Calu3 (cell line): Measurements from ENCODE around the gene PLXNA1. TPM values are rescaled to one million over a fixed set of nuclear protein-coding genes. Genes with fewer than 3 reads are reported as not detected.

Source experiments
- BruUV-seq: library from RNA; stranded (reverse); fragments of 400-500 nt; replicated peaks from 2 replicates; lab custom pipeline; 2021; lab: Mats Ljungman, UMichigan
- CTCF ChIA-PET: fragments of 300-600 bp; sonication (Branson Sonifier 250); formaldehyde crosslinking; loops from one replicate; lab custom pipeline; 2022; ENCODE audit warnings: antibody characterized with exemption; lab: Charles Lee
- DNase-seq: peaks from one replicate; pipeline ENCODE4 v3.0.0; 2022
- H3K27ac Mint-ChIP-seq: one replicate; pipeline ENCODE4 v1.8.0; 2022; ENCODE audit warnings: mixed read lengths; ENCODE audit not compliant: unreplicated experiment
- H3K27me3 Mint-ChIP-seq: one replicate; pipeline ENCODE4 v1.8.0; 2022; ENCODE audit warnings: mixed read lengths; ENCODE audit not compliant: unreplicated experiment
- H3K36me3 Mint-ChIP-seq: one replicate; pipeline ENCODE4 v1.8.0; 2022; ENCODE audit warnings: mild to moderate bottlenecking, moderate library complexity, mixed read lengths; ENCODE audit not compliant: insufficient read depth, unreplicated experiment
- H3K4me1 Mint-ChIP-seq: one replicate; pipeline ENCODE4 v1.8.0; 2022; ENCODE audit warnings: mild to moderate bottlenecking, low read depth, mixed read lengths; ENCODE audit not compliant: unreplicated experiment
- H3K4me3 Mint-ChIP-seq: one replicate; pipeline ENCODE4 v1.8.0; 2022; ENCODE audit warnings: mild to moderate bottlenecking, low read depth, moderate library complexity, mixed read lengths; ENCODE audit not compliant: unreplicated experiment
- H3K9me3 Mint-ChIP-seq: one replicate; pipeline ENCODE4 v1.8.0; 2022; ENCODE audit warnings: low read depth, mixed read lengths; ENCODE audit not compliant: unreplicated experiment
- intact Hi-C: fragments of 100-400 bp; cut with micrococcal nuclease; formaldehyde crosslinking; loops from one replicate; pipeline ENCODE4 v1.10.0; 2022; ENCODE audit not compliant: unreplicated experiment
- total RNA-seq: library from RNA; stranded (reverse); gene quantifications from 2 replicates; pipeline ENCODE4 v1.2.3, GENCODE V29; 2022
- TF ChIP-seq, protein P1 (sequence below): fragments of 200-600 bp; IDR thresholded peaks from one replicate; pipeline ENCODE4 v1.8.0; 2022; ENCODE audit warnings: antibody characterized with exemption; ENCODE audit not compliant: unreplicated experiment

PLXNA1 gene
- total RNA-seq, 1 experiment from 2014 or later = 84.3 TPM

DNA sequence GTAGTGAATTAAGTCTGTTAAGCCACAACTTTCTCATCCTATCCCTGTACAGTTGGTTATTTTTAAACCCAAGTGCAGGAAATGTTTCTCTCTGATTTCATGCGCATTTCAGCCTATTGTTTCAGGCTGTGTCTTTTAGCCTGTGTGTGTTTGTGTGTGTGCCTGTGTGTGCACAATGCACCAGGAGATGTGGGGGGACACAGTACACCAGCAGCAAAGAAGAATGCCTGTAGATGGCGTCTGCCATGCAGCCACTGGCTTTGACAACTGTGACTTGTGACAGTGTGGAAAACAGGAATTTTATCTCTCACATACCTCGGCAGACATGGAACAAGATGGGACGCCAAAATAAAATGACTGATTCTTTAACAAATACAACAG lies 43.6 kb upstream of the PLXNA1 start:
- Mint-ChIP-seq H3K4me3 (no peak overlapping the region), H3K36me3 (no peaks in the 10 kb centered on the region), H3K4me1 (no peaks in the 10 kb centered on the region), H3K27me3 (no peaks in the 10 kb centered on the region), H3K27ac (no peak overlapping the region), H3K9me3 (no peaks in the 10 kb centered on the region)
- CTCF ChIA-PET = interaction anchor here (1.5 kb wide), 1 partner anchor 187 kb away, joined by 3 read pairs; no protein-coding TSS in a partner anchor
- DNase-seq = no peak
- no TSS peak for BruUV-seq
- TF ChIP-seq, protein P1, sequence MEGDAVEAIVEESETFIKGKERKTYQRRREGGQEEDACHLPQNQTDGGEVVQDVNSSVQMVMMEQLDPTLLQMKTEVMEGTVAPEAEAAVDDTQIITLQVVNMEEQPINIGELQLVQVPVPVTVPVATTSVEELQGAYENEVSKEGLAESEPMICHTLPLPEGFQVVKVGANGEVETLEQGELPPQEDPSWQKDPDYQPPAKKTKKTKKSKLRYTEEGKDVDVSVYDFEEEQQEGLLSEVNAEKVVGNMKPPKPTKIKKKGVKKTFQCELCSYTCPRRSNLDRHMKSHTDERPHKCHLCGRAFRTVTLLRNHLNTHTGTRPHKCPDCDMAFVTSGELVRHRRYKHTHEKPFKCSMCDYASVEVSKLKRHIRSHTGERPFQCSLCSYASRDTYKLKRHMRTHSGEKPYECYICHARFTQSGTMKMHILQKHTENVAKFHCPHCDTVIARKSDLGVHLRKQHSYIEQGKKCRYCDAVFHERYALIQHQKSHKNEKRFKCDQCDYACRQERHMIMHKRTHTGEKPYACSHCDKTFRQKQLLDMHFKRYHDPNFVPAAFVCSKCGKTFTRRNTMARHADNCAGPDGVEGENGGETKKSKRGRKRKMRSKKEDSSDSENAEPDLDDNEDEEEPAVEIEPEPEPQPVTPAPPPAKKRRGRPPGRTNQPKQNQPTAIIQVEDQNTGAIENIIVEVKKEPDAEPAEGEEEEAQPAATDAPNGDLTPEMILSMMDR = no peak
- intact Hi-C loops = no loop called here

- no peak overlapping the region for H3K27ac Mint-ChIP-seq
- DNase-seq = no peak
- intact Hi-C loops = no loop called here
- TF ChIP-seq, protein P1 = no peak
- H3K4me3 Mint-ChIP-seq = no peak overlapping the region
- H3K9me3 Mint-ChIP-seq = no peaks in the 10 kb centered on the region
- no peaks in the 10 kb centered on the region for H3K36me3 Mint-ChIP-seq
- no TSS peak for BruUV-seq
- no peaks in the 10 kb centered on the region for H3K27me3 Mint-ChIP-seq
- H3K4me1 Mint-ChIP-seq = no peaks in the 10 kb centered on the region
- CTCF ChIA-PET = interaction anchor here (1.5 kb wide), 1 partner anchor 188 kb away, joined by 3 read pairs; no protein-coding TSS in a partner anchor
Measured at GRCh38 chr3:126939733-126940132, 43.2 kb upstream of the PLXNA1 start.

GRCh38 chr3:126941721-126942270 lies 41.1 kb upstream of the PLXNA1 start:
- CTCF ChIA-PET = no interaction called here
- H3K27me3 Mint-ChIP-seq = no peaks in the 10 kb centered on the region
- no peaks in the 10 kb centered on the region for H3K4me1 Mint-ChIP-seq

GRCh38 chr3:126944089-126944965 lies 38.6 kb upstream of the PLXNA1 start:
- H3K36me3 Mint-ChIP-seq = no peaks in the 10 kb centered on the region
- TF ChIP-seq, protein P1 = no peak
- H3K27me3 Mint-ChIP-seq = no peaks in the 10 kb centered on the region
- BruUV-seq = no TSS peak
- CTCF ChIA-PET = no interaction called here
- no peaks in the 10 kb centered on the region for H3K4me1 Mint-ChIP-seq
- intact Hi-C loops = no loop called here
- no peak overlapping the region for H3K4me3 Mint-ChIP-seq
- H3K9me3 Mint-ChIP-seq = no peaks in the 10 kb centered on the region
- no peak overlapping the region for H3K27ac Mint-ChIP-seq
- DNase-seq = no peak

More at GRCh38 chr3:126941721-126942270, 41.1 kb upstream of the PLXNA1 start:
- TF ChIP-seq, protein P1 = no peak
- Mint-ChIP-seq H3K9me3 (no peaks in the 10 kb centered on the region), H3K4me3 (no peak overlapping the region), H3K27ac (no peak overlapping the region), H3K36me3 (no peaks in the 10 kb centered on the region)
- no TSS peak for BruUV-seq
- DNase-seq = no peak
- intact Hi-C loops = no loop called here
